HG02642 (cell line): ENCODE results near the gene APP.
"Not testable (repeated sequence)": the region's sequence is repeated elsewhere in the genome, so short reads cannot be mapped to it uniquely, and the experiment has no call there.

Experiments
- ATAC-seq: cut with Tn5 transposase; IDR thresholded peaks from one replicate; pipeline ENCODE4 v1.9.1; 2021; ENCODE audit warnings: mild to moderate bottlenecking; ENCODE audit not compliant: unreplicated experiment, poor library complexity

APP gene

DNA sequence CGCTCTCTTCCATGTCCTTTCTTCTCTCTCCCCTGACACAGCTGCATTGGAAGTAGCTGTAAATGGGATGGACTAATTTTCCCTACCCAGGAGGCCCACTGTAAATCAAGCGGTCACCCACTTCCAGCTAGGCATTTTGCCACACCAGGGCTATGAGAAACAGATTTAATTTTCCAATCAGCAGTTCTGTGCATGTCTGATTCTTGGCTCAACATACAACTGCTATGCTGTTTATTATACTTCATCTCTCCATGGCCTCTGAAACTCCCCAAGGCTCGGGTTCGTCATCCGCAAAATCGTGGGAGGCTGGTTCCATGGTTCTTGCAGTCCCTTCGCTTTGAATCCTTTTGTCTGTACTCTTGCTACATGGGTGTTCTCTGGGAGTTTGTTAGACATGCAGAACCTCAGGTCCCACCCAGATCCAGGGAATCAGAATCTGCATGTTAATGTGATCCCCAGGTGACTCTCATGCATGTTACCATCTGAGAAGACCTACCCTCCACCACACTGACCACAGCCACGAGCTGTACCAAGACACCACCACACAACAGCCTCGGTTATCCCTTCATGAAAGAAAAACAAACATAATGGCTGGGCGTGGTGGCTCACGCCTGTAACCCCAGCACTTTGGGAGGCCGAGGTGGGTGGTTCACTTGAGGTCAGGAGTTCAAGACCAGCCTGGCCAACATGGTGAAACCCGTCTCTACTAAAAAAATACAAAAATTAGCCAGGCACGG is 245.3 kb downstream of the APP start:
- ATAC-seq = no peak

DNA sequence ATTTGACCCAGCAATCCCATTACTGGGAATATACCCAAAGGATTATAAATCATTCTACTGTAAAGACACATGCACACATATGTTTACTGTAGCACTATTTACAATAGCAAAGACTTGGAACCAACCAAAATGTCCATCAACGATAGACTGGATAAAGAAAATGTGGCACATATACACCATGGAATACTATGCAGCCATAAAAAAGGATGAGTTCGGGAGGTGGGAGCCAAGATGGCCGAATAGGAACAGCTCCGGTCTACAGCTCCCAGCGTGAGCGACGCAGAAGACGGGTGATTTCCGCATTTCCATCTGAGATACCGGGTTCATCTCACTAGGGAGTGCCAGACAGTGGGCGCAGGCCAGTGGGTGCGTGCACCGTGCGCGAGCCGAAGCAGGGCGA is 252.4 kb downstream of the APP start:
- ATAC-seq = not testable (repeated sequence)

DNA sequence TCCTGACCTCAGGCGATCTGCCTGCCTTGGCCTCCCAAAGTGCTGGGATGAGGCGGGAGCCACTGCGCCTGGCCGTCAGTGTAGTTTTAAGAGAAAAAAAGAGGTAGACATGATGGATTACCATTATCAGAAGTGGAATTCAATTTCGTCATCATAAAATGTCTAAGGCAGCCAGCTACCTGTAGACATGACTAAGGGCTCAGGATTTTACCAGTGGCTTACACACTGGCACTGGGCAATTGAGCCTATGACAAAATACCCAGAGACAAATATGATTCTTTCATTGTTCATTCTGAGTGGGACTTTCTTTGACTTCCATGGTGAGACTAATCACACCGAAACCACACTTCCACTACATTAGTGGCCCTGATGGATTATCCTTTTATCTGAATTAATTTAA is 254.3 kb downstream of the APP start:
- ATAC-seq = no peak

DNA sequence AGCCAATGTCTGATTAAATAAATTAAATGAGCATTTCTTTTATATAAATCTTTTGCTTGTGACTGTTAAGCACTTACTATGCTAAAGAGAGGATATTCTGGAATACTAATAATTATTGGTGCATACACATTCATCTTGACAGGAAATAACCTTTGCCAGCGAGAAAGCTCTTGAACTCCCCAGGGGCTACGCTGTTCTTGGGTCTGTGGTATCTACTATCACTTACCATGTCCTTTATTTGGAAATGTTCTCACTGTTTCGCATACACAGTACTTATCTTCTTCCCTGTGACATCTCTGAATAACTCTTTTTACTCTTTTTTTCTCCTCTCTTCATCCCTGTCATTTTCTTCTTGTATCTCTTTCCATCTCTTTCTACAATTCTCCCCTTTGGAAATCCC is 257.1 kb downstream of the APP start:
- ATAC-seq = no peak

DNA sequence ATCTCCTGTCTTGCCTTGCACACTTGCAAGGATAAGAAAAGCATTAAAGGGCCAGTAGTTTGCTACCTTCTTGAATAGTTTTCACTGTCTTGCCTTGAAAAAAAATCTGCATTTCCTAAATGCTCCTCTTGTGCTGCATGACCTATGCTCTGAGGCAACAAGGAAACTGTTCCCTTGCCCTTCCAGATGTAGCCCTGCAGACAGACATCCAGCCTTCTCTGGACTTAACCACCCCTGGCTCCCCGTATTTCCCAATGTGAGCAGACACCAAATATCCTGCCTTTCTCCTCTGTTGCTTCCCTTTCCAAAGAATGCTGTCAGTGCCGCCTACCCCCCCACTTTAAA is 258.2 kb downstream of the APP start:
- no peak for ATAC-seq

DNA sequence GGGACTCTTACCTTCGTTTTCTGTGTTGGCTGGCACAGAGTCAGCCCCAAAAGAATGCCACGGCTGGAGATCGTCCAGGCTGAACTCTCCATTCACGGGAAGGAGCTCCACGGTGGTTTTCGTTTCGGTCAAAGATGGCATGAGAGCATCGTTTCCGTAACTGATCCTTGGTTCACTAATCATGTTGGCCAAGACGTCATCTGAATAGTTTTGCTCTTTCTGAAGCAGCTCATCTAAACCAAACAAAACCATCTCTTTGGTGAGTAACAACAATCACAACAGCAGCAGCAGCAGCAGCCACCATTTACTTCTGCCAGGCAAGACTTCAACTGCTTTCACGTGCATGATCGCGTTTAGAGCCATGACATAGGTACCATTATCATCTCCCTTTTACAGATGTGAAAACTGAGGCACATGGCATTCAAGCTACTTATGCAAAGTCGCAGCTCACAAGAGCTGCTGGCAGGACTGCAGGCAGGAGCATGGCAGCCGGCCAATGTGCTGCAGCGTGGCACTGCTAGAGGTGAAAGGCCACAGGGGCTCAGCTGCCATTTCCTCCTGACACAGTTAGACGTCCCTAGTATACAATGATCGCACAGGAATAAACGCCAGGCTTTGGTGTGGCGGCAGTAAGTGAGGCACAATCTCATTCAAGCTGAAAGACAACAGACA is 258.7 kb downstream of the APP start:
- no peak for ATAC-seq

DNA sequence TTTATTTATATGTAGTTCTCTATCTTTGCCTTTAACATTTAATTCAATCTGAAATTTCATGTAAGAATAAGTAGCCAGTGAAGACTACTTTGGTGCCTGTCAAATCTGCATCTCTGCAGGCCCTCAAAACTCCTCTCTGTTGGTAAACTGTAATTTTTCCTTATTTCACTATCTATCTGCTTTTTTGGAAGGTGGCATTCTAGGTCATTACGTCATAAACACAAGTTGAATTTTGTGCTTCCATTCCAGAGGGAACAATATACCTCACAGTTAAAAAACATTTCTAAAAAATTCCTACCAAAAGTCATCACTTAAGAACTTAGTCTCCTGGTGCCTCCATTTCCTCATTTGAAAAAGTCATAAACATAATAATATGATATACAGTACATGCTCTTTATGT is 259.8 kb downstream of the APP start:
- no peak for ATAC-seq

DNA sequence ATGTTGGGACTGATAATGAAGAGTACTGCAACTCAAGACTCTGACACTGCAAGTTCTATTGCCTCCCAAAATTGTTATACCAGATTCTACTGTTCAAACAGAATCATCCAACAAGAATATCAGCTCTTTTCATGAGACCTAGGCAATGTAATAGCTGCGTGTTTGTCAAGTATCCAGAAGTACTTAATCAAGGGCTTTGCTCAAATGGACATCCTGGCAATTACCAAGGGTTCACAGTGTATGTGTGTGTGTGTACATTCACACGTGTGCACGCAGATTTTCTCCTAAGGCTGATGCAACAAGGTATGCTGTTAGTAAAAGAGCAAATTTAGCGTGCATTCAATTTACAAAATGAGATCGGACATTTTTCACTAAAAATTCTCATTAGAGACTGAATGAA is 261.2 kb downstream of the APP start:
- no peak for ATAC-seq

DNA sequence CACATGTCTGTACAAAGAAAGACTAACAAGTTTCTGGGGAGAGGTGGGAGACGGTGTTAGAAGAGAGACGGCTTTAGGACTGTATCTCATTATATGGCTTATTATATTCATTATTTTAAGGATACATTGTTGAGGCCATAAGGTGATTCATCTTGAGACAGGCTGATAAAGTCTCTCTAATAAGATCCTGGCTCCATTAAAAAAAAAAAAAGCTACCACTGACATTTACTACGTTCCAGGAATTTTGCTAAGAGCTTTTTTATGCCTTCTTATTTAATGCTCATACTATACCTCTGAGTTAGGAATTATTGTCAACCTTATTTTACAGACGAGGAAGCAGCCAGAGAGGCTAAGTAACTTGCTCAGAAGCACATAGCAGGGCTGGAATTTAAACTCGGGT is 262.1 kb downstream of the APP start:
- no peak for ATAC-seq

DNA sequence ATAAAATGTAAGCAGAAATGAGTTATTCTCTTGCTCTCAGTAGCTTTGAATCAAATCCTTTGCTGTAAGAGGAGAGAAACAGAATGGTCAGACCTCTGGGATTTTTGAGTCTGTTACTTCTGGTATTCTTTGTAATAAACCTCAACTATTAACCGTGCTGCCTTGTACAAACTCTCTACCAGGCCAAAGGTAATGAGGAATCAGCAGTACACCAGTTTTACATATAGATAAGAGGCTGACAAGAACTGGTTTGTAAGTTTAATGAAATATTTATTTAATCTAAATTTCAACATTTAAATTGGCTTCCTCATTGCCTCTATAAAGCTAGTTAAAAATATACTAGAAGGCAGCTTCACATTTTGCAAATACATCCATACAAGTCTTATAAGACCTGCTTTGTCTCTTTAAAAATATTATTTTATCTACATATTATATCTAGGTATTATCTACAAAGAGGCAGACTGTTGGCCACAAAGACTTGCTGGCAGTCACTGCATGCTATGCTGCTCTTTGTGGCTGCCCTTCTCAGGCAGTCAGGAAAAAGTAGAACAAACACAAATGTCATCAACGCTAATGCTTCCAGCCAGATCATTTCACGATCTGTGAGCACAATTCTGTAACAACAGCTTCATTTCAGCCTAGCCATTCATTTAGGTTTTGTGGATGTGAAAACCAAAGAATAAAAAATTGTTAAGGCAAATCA is 262.8 kb downstream of the APP start:
- no peak for ATAC-seq

DNA sequence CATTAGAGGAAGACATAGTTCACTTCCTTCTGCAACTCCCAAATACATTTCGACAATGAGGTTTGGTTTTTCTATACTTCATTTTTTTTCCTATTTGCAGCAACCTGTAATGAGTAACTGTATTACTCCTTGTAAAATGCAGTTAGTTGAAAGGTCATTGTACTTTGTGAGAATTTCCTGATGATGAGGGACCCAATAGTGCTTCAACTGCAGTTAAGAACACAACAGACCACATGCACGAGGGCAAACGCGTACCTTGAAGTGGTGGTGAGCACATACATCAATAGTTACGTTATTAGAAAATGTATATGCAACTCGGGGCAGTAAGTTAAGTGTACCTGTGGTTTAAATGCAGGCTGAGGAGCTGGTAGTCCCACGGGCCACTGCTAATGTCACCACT is 264.0 kb downstream of the APP start:
- no peak for ATAC-seq

DNA sequence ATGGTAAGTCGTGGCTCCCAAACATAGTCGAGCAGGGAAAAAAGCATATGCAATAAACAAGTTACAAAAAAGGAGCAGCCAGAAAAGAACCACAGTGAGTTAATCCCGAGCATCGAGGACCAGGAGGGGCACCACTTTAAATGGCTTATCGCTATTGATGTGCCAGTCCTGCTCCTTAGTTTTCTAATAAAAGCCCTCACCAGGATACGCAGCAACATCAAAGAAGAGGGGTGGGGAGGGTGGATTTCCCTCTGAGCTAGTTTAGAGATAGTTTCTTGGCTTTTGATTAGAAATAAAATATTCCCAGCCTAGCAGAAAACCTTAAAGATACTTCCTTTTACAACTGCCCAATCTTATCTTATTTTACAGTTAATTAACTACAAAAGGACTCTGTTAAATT is 265.4 kb downstream of the APP start:
- ATAC-seq = no peak

DNA sequence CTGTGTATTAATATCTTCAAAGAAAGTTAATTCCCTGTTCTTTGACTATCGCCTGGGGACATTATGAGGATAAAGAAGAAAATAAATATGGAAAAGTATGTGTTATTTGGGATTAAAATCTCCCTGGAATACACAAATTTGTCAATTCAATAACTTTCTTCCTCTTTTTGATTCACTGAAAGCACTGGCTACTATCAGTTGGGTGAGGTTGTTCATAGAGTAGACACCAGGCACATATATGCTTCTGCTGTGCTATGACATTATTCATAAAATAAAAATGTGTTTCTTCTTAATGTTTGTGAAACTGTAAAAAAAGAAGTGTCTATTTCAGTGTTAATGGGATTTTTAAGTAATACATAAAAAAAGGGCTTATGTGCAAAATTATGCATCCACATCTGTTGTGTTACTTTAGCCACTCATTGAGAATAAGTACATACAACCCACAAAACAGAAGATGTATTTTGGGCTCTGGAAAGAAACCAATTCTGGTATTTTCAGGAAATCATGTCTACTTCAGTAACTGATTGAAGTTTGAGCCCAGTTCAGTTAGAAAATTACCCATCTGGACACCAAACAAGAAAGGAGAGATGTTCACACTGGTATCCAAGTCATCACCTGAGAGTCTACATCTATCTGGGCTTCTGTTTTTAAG is 266.4 kb downstream of the APP start:
- no peak for ATAC-seq

DNA sequence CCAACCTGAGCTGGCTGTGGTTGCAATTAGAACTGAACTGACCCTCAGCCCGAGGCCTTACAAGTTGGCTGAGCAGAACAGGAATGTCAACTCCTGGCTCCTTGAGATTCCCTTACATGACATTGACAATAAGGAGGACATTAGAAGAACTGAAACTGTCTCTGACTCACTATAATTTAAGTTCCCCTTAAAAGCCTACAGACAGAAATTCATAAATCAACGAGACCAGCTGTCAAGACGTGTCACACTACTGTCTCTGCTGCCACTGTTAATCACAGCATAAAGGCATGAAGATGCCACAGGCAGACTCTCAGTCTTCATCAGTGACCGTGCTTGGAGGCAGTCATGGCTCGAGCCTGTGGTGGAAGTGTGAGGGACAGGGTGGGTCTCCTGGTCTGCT is 267.0 kb downstream of the APP start:
- ATAC-seq = no peak

DNA sequence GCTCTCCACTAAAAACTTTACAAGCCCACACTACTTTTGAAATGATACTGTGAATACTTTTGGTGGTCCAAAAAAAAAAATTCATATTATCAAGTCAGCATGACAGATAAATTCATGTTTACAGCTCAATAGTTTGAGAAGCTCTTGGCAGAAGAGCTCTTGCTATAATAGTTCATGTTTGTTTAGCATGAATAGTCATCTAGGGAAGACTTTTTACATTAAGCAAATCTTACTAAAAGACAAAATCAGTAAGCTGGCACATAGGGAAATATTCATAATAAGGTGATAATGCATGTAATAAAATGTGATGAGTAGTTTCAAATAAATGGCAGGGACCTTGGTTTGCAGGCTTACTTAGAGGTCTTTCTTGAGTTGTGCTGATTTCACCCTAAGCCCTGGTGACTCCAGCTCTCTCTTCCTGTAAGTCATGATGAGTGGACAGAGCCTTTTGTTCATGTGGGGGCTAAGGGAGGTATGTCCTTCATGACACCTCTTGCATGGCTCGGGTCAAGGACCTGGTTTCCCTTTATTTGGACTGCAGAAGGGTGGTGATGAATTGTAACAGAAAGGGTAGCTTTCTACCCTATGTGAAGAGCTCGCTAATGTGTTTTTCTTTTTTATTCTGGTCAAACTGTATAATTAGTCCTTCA is 269.1 kb downstream of the APP start:
- no peak for ATAC-seq

DNA sequence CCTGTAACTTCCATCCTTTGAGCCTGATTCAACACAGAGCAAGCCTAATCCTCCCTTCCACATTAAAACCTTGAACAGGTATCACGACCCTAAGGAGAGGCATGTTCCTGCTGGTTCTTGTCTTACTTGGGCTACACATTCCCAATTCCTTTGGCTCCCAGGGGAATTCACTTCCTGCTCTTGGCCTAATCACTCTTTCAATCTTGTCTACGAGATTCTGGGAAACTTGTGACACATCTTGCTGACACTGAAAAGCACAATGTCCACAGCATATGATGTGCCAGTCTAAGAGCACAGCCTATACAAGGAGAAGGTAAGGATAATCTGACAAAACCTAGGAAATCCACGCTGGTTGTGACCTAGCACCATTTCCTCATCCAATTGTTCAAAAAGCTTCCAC is 271.9 kb downstream of the APP start:
- no peak for ATAC-seq

DNA sequence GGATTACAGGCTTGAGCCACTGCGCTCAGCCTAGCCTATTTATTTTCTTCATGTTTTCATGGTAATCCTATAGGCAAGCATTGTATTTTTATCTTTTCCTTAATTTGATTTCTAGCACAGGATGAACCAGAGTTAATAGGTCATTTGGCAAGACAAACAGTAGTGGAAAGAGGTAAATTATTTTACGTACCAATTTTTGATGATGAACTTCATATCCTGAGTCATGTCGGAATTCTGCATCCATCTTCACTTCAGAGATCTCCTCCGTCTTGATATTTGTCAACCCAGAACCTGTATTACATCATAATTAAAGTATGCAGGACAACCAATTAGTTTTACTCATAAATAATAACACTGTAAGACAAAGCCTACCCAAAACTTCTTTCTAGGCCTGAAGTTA is 273.2 kb downstream of the APP start:
- ATAC-seq = no peak

DNA sequence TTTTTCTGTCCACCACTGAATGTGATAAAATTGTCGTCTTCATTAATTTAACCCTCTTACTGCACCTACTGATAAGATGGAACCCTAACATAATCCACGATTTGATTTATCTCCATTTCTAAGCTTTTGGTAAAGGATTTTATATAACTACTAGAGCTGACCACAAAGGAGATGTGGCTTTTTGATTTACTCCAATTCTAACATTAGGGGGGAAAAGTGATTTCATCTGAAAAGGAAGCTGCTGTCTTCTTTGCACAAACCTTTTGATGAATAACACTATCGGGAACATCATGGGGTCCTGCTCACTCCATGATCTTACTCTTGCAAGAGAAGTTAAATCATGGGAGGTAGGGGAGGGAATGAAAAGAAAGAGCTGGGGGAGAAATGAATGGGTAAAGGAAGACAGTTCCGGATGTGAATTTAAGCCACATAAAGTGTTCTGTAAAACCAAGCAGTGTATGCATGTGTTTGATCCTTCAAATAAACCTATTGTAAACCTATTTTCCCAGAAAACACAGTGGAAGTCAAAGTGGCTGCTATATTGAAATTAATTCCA is 274.0 kb downstream of the APP start:
- ATAC-seq = no peak

DNA sequence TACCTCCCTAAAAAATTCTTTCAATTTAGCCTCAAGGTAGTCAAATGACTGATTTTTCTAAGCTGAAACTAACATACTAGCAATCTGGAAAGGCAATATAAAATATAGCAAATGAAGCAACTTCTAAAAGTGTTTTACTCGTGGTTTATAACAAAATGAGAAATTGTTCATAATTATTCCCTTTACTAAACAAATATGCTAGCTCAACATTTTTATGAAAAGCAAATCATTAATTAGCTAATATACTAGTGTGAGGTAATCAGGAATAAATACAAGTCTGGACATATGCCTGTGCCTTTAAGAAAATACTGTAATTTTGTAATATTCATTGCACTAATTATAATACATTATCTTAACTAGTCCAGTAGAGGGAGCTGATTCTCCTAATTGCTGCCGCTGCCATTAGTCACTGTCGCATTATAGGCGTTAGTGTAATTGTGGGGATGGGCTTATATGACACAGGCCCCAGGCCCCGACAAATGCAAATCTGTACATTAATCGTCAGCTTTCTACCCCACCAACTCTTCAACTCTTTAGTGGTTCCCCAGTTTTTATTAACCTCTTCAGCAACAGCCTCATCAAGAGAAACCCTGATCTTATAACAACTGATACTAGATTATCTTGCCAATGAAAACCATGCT is 274.9 kb downstream of the APP start:
- ATAC-seq = peak; percentile 79

DNA sequence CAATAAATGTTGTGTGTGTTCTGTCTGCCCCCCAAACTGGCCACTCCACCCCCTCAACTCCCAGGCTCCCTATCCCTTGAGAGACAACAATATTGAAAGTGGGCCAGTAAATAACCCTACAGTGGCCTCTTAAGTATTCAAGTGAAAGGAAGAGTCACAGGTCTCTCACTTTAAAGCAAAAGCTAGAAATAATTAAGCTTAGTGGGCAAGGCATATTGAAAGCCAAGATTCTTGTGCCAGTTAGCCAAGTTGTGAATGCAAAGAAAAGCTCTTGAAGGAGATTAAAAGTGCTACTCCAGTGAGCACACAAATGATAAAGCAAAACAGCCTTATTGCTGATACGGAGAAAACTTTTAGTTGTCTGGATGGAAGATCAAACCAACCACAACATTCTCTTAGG is 277.4 kb downstream of the APP start:
- ATAC-seq = no peak
